H9 (cell line): Measurements from ENCODE around the gene C2CD4A. TPM values are rescaled to one million over a fixed set of nuclear protein-coding genes. Genes with fewer than 3 reads are reported as not detected.

ENCODE experiments used
- DNase-seq: peaks from one replicate; pipeline ENCODE4 v3.0.0-alpha.2; 2017
- H2AFZ ChIP-seq: one replicate; pipeline ENCODE4 v1.6.1; 2013; ENCODE audit warnings: mild to moderate bottlenecking, low read length, control low read depth, moderate library complexity
- H2AK5ac ChIP-seq: 2 replicates; pipeline ENCODE4 v1.6.1; 2013; ENCODE audit warnings: low read length, control low read depth, mixed read lengths; ENCODE audit not compliant: insufficient read length
- H2BK120ac ChIP-seq: one replicate; pipeline ENCODE4 v1.6.1; 2013; ENCODE audit warnings: low read depth, mild to moderate bottlenecking, low read length, control low read depth, inconsistent platforms; ENCODE audit not compliant: poor library complexity, severe bottlenecking
- H2BK12ac ChIP-seq: 2 replicates; pipeline ENCODE4 v1.6.1; 2013; ENCODE audit warnings: low read length, control low read depth, mixed read lengths, low read depth; ENCODE audit not compliant: insufficient read length
- H2BK15ac ChIP-seq: 2 replicates; pipeline ENCODE4 v1.6.1; 2013; ENCODE audit warnings: low read depth, low read length, control low read depth
- H2BK20ac ChIP-seq: one replicate; pipeline ENCODE4 v1.6.1; 2013; ENCODE audit warnings: low read depth, mild to moderate bottlenecking, low read length, control low read depth, inconsistent platforms; ENCODE audit not compliant: poor library complexity, severe bottlenecking
- H2BK5ac ChIP-seq: 2 replicates; pipeline ENCODE4 v1.6.1; 2013; ENCODE audit warnings: low read length, control low read depth, mixed read lengths; ENCODE audit not compliant: insufficient read length
- H3K14ac ChIP-seq: 2 replicates; pipeline ENCODE4 v1.6.1; 2013; ENCODE audit warnings: low read length, control low read depth; ENCODE audit not compliant: insufficient read depth
- H3K18ac ChIP-seq: 2 replicates; pipeline ENCODE4 v1.6.1; 2013; ENCODE audit warnings: low read depth, mild to moderate bottlenecking, mixed read lengths, low read length, control low read depth; ENCODE audit not compliant: insufficient read length
- H3K23ac ChIP-seq: 2 replicates; pipeline ENCODE4 v1.6.1; 2013; ENCODE audit warnings: low read length, control low read depth, mixed read lengths, low read depth; ENCODE audit not compliant: insufficient read length
- H3K23me2 ChIP-seq: 2 replicates; pipeline ENCODE4 v1.6.1; 2013; ENCODE audit warnings: low read depth, mild to moderate bottlenecking, mixed read lengths, low read length, control low read depth; ENCODE audit not compliant: insufficient read length, poor library complexity, severe bottlenecking
- H3K27ac ChIP-seq: 2 replicates; pipeline ENCODE4 v1.5.1; 2013; ENCODE audit warnings: low read length, control low read depth, mixed read lengths, low read depth; ENCODE audit not compliant: insufficient read length
- H3K27me3 ChIP-seq: 2 replicates; pipeline ENCODE4 v1.6.1; 2013; ENCODE audit warnings: low read length, control low read depth, inconsistent platforms; ENCODE audit not compliant: insufficient read depth
- H3K4ac ChIP-seq: 2 replicates; pipeline ENCODE4 v1.6.1; 2013; ENCODE audit warnings: low read depth, mild to moderate bottlenecking, control low read depth, inconsistent platforms, low read length, moderate library complexity
- H3K4me1 ChIP-seq: 2 replicates; pipeline ENCODE4 v1.6.1; 2013; ENCODE audit warnings: low read length, control low read depth, inconsistent platforms; ENCODE audit not compliant: insufficient read depth
- H3K4me2 ChIP-seq: 2 replicates; pipeline ENCODE4 v1.6.1; 2013; ENCODE audit warnings: low read length, control low read depth, mixed read lengths; ENCODE audit not compliant: insufficient read length, insufficient read depth
- H3K56ac ChIP-seq: 2 replicates; pipeline ENCODE4 v1.6.1; 2013; ENCODE audit warnings: low read depth, mild to moderate bottlenecking, mixed read lengths, low read length, control low read depth; ENCODE audit not compliant: insufficient read length
- H3K79me1 ChIP-seq: 2 replicates; pipeline ENCODE4 v1.6.1; 2013; ENCODE audit warnings: low read depth, mild to moderate bottlenecking, moderate library complexity, low read length, control low read depth, inconsistent platforms; ENCODE audit not compliant: insufficient read depth, poor library complexity, severe bottlenecking
- H3K79me2 ChIP-seq: 2 replicates; pipeline ENCODE4 v1.6.1; 2013; ENCODE audit warnings: low read length, control low read depth, inconsistent platforms; ENCODE audit not compliant: insufficient read depth
- H3K9ac ChIP-seq: 2 replicates; pipeline ENCODE4 v1.6.1; 2013; ENCODE audit warnings: low read length, control low read depth, mixed read lengths; ENCODE audit not compliant: insufficient read length; ENCODE audit errors: extremely low read depth
- H3K9me3 ChIP-seq: one replicate; pipeline ENCODE4 v1.6.1; 2013; ENCODE audit warnings: low read depth, low read length, inconsistent platforms; ENCODE audit not compliant: control insufficient read depth
- H3T11ph ChIP-seq: one replicate; pipeline ENCODE4 v1.6.1; 2013; ENCODE audit warnings: mild to moderate bottlenecking, low read length, control low read depth, inconsistent platforms
- H4K20me1 ChIP-seq: one replicate; pipeline ENCODE4 v1.6.1; 2013; ENCODE audit not compliant: control insufficient read depth, insufficient read length, insufficient read depth
- H4K5ac ChIP-seq: 2 replicates; pipeline ENCODE4 v1.6.1; 2013; ENCODE audit warnings: low read depth, mild to moderate bottlenecking, mixed read lengths, low read length, control low read depth; ENCODE audit not compliant: insufficient read length
- H4K8ac ChIP-seq: replicated peaks from 2 replicates; pipeline ENCODE4 v1.6.1; 2013; ENCODE audit warnings: low read length, control low read depth, mixed read lengths, low read depth; ENCODE audit not compliant: insufficient read length
- H4K91ac ChIP-seq: 2 replicates; pipeline ENCODE4 v1.6.1; 2013; ENCODE audit warnings: low read depth, mild to moderate bottlenecking, moderate library complexity, mixed read lengths, low read length, control low read depth; ENCODE audit not compliant: insufficient read length
- H3K27ac Mint-ChIP-seq, 3 experiments: 2 replicates in 2 of 3; 3 replicates in 1 of 3; pipeline ENCODE4 v1.8.0; 2020 to 2021; ENCODE audit warnings: mixed read lengths in 3 of 3, mild to moderate bottlenecking in 1 of 3, moderate library complexity in 1 of 3
- H3K27me3 Mint-ChIP-seq: 2 replicates; pipeline ENCODE4 v1.8.0; 2021; ENCODE audit warnings: low read depth, mild to moderate bottlenecking, moderate library complexity, mixed read lengths
- H3K36me3 Mint-ChIP-seq, 3 experiments: 2 replicates in 2 of 3; 3 replicates in 1 of 3; pipeline ENCODE4 v1.8.0; 2020 to 2021; ENCODE audit warnings: low read depth in 3 of 3, mixed read lengths in 3 of 3; ENCODE audit not compliant: insufficient read depth in 1 of 3
- H3K4me1 Mint-ChIP-seq, 2 experiments: 2 replicates each; pipeline ENCODE4 v1.8.0; 2020; ENCODE audit warnings: mixed read lengths in 2 of 2
- H3K4me3 Mint-ChIP-seq, 2 experiments: 2 replicates in 1 of 2; 3 replicates in 1 of 2; pipeline ENCODE4 v1.8.0; 2020 to 2021; ENCODE audit warnings: mild to moderate bottlenecking in 2 of 2, mixed read lengths in 2 of 2, moderate library complexity in 1 of 2
- H3K9me3 Mint-ChIP-seq, 2 experiments: 2 replicates in 1 of 2; 3 replicates in 1 of 2; pipeline ENCODE4 v1.8.0; 2020; ENCODE audit warnings: mild to moderate bottlenecking in 2 of 2, mixed read lengths in 2 of 2, moderate library complexity in 1 of 2
- WGBS: extraction: QIAGEN DNeasy Blood & Tissue Kit; methylation state at CpG from one replicate; pipeline ENCODE4 v1.1.7; 2013; ENCODE audit warnings: missing lambda C conversion rate, low lambda C conversion rate, mixed read lengths; ENCODE audit not compliant: insufficient read length; ENCODE audit errors: extremely low coverage; 5-methylcytosine and 5-hydroxymethylcytosine counted together
- total RNA-seq: library from RNA; stranded (reverse); gene quantifications from 2 replicates; pipeline ENCODE4 v1.2.1, GENCODE V29; 2021
- TF ChIP-seq, protein P1 (sequence below): fragments of 200-600 bp; sonication (generic); conservative IDR thresholded peaks from 3 replicates; pipeline ENCODE4 v1.8.0; 2021; ENCODE audit warnings: antibody characterized with exemption, mild to moderate bottlenecking

The C2CD4A gene
- total RNA-seq, 1 experiment from 2014 or later = not detected

DNA sequence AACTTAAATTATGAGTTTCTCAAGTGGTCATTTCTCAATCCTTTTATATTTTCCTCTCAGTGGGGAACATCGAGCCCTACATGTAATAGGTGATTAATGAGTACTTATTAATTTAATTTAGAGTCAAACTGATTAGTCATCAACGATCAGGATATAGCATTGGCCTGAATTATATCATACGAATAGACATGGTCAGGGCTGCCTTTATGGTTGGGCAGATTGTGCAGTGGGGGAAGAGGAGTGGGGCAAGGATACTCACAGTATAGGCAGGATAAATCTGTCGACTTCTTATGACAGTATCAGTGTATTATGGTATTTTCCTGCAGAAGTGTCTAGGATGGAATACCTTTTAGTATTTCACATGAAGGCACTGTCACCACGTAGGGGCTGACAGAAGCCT is 27.0 kb downstream of the C2CD4A start:
- no peaks in the 10 kb centered on the region for H3K4me1 Mint-ChIP-seq
- WGBS = no CpG with 5 or more reads among the region's 5 CpGs

More for the DNA sequence above, 27.0 kb downstream of the C2CD4A start:
- H3K4me2 ChIP-seq = no peak overlapping the region
- H2AFZ ChIP-seq = no peak overlapping the region
- no peaks in the 10 kb centered on the region for H3K23me2 ChIP-seq
- no peak overlapping the region for H2BK5ac ChIP-seq
- H3K9ac ChIP-seq = no peak overlapping the region
- H2BK12ac ChIP-seq = no peak overlapping the region
- H2BK120ac ChIP-seq = no peak overlapping the region
- H3K18ac ChIP-seq = no peak overlapping the region
- Mint-ChIP-seq H3K27me3 (no peaks in the 10 kb centered on the region), H3K4me3 (no peak overlapping the region), H3K27ac (peak overlapping the region in 1 of 3 experiments; percentile 33; a peak in 1 of 7 replicates), H3K9me3 (no peaks in the 10 kb centered on the region), H3K36me3 (no peaks in the 10 kb centered on the region)
- no peak overlapping the region for H2BK15ac ChIP-seq
- no peak overlapping the region for H3K4ac ChIP-seq
- H3T11ph ChIP-seq = no peak overlapping the region
- no peak overlapping the region for H4K8ac ChIP-seq
- no peaks in the 10 kb centered on the region for H3K9me3 ChIP-seq
- H4K5ac ChIP-seq = no peak overlapping the region
- no peak for DNase-seq
- no peaks in the 10 kb centered on the region for H3K79me2 ChIP-seq
- H3K23ac ChIP-seq = no peak overlapping the region
- no peaks in the 10 kb centered on the region for H3K4me1 ChIP-seq
- no peaks in the 10 kb centered on the region for H3K79me1 ChIP-seq
- no peaks in the 10 kb centered on the region for H4K20me1 ChIP-seq
- H3K27me3 ChIP-seq = no peaks in the 10 kb centered on the region
- H3K56ac ChIP-seq = no peak overlapping the region
- H2BK20ac ChIP-seq = no peak overlapping the region
- H3K14ac ChIP-seq = no peak overlapping the region
- TF ChIP-seq, protein P1, sequence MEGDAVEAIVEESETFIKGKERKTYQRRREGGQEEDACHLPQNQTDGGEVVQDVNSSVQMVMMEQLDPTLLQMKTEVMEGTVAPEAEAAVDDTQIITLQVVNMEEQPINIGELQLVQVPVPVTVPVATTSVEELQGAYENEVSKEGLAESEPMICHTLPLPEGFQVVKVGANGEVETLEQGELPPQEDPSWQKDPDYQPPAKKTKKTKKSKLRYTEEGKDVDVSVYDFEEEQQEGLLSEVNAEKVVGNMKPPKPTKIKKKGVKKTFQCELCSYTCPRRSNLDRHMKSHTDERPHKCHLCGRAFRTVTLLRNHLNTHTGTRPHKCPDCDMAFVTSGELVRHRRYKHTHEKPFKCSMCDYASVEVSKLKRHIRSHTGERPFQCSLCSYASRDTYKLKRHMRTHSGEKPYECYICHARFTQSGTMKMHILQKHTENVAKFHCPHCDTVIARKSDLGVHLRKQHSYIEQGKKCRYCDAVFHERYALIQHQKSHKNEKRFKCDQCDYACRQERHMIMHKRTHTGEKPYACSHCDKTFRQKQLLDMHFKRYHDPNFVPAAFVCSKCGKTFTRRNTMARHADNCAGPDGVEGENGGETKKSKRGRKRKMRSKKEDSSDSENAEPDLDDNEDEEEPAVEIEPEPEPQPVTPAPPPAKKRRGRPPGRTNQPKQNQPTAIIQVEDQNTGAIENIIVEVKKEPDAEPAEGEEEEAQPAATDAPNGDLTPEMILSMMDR = no peak
- H2AK5ac ChIP-seq = no peak overlapping the region
- H4K91ac ChIP-seq = no peak overlapping the region
- H3K27ac ChIP-seq = no peak overlapping the region
